VCaP (cell line): ENCODE data around the gene KCNQ2.

Source experiments
- H3K27ac ChIP-seq: fragments of 450-650 bp; 2 replicates; pipeline ENCODE4 v1.5.1; 2017
- CTCF ChIP-seq: fragments of 450-650 bp; conservative IDR thresholded peaks from 2 replicates; pipeline ENCODE4 v1.5.1; 2017; ENCODE audit warnings: mild to moderate bottlenecking, moderate library complexity

KCNQ2 gene

DNA sequence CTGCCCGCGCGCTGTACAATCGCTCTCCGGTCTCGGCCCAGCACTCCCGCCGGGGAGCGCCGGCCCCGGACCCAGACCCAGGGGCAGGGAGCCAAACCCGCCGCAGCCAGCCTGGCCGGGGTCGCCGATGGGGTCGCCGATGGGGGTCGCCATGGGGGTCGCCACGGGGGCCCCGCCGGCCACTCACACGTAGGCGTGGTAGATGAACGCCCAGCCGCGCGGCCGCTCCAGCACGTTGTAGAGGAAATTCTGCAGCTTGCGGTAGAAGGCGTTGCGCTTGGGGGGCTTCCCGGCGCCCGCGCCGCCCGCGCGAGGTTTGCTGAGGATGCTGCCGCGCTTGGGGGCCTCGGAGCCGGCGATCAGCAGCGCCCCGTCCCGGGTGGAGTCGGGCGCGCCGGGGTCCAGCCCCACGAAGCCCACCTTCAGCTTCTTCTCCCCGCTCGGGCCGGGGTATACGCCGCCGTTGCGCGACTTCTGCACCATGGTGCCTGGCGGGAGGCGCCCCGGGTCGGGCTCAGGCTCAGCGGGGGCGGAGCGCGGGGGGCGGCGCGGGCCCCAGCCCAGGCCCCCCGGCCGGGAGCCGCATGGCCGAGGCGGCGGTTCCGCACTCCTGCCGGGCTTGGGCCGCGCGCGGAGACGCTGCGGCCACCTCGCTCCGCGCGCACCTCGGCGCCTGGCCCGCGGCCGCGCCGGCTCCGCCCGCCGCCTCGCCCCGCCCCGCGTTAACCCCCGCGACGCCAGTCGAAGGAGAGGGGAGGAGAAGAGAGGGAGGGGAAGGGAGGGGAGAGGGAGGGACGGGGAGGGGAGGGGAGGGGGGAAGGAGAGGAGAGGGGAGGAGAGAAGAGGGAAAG is at the start of gene KCNQ2:
Gene KCNQ2, minus strand, starts transcription at position 675 of the 851 bp plus-strand sequence. Its CDS starts 192 bp downstream, at position 483.
- H3K27ac ChIP-seq = peak within 1 kb of the TSS; percentile 91

GRCh38 chr20:63521602-63522001 is 49.1 kb upstream of the KCNQ2 start:
- 0 out of 2 replicates have a peak, but pooled peaks have one; percentile 7 for TF ChIP-seq CTCF
- H3K27ac ChIP-seq = peak overlapping the region; percentile 96

More for the DNA sequence above, at the start of gene KCNQ2:
- no peak; the same call in 1 of the 2 replicates for TF ChIP-seq CTCF

GRCh38 chr20:63520934-63521601 is 48.6 kb upstream of the KCNQ2 start:
- peak overlapping the region; percentile 96 for H3K27ac ChIP-seq
- no peak for TF ChIP-seq CTCF

- TF ChIP-seq CTCF = no peak
- peak within 1 kb of the TSS; percentile 96 for H3K27ac ChIP-seq
Measured at GRCh38 chr20:63520504-63520933, 48.1 kb upstream of the KCNQ2 start, which contains the start of gene PPDPF. PPDPF (plus strand) TSS chr20:63520765; CDS start chr20:63521309, 544 bp downstream.

- peak overlapping the region; percentile 96 for H3K27ac ChIP-seq
- peak; percentile 41 for TF ChIP-seq CTCF
Measured at GRCh38 chr20:63519668-63520503, 47.4 kb upstream of the KCNQ2 start.

GRCh38 chr20:63518946-63519667 is 46.7 kb upstream of the KCNQ2 start:
- no peak for TF ChIP-seq CTCF
- H3K27ac ChIP-seq = peak overlapping the region; percentile 96
